Gastroesophageal sphincter (tissue), 3 donors: ENCODE measurements around the gene SYT7.

Experiments
- EP300 ChIP-seq: sonication (generic); formaldehyde crosslinking; IDR thresholded peaks from one replicate; pipeline ENCODE4 v1.6.1; 2017; ENCODE audit warnings: antibody characterized with exemption, mild to moderate bottlenecking
- POLR2A ChIP-seq, 2 donors: fragments of 450-650 bp; IDR thresholded peaks; one replicate each; pipeline ENCODE4 v1.6.1; 2017; ENCODE audit warnings: antibody characterized with exemption in 2 of 2, mild to moderate bottlenecking in 2 of 2, moderate library complexity in 1 of 2
- POLR2AphosphoS5 ChIP-seq: sonication (generic); formaldehyde crosslinking; IDR thresholded peaks from one replicate; pipeline ENCODE4 v1.6.1; 2017; ENCODE audit warnings: antibody characterized with exemption
- TF ChIP-seq, protein P1 (sequence below), 4 experiments: fragments of 200-600 bp in 2 of 4; fragments of 450-650 bp in 2 of 4; sonication (generic) in 1 of 4; IDR thresholded peaks; one replicate each; pipeline ENCODE4 v1.5.1; 2017 to 2019; ENCODE audit warnings: antibody characterized with exemption in 4 of 4, mild to moderate bottlenecking in 2 of 4, moderate library complexity in 2 of 4

DNA sequence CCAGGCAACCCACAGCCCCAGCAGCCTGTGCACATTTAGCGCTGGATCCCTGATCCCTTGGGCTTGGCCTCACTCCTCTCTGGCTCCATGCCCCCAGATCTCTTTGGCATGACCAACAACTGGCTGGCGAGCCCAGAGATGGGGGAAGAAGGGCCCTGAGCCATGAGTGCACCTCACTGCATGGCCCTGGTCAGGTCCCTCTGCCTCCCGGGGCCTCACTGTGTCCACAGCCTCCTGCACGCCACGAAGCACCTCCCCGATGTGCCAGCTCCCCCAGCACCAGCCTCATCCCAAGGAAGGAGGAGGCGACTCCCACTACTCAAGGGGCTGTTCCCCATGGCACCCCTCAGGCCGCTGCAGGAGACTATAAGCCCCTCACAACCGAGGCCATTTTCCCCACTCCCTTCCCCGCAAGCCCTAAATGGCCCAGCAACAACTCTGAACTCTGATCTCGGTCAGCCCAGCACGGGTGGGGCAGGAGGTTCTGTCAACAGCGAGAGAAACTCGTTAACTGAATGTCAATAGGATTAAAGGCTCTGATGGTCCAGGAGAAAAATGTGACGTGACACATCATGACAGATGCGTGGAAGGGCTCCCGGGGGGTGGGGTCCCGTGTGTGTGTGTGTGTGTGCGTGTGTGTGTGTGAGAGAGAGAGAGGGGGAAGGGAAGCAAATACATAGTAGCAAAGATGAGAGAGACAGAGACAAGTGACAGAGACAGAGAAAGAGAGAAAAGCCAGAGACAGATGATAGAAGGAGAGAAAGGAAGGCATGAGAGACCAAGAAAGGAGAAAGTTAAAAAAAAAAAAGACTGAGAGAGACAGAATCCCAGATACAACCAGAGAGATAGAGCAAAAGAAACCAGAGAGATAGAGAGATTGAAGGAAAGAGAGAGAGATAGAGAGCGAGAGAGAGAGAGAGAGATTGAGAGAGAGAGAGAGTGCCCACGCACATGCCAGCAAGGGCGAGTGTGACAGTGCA, 28.4 kb upstream of the SYT7 start:
- TF ChIP-seq, protein P1, sequence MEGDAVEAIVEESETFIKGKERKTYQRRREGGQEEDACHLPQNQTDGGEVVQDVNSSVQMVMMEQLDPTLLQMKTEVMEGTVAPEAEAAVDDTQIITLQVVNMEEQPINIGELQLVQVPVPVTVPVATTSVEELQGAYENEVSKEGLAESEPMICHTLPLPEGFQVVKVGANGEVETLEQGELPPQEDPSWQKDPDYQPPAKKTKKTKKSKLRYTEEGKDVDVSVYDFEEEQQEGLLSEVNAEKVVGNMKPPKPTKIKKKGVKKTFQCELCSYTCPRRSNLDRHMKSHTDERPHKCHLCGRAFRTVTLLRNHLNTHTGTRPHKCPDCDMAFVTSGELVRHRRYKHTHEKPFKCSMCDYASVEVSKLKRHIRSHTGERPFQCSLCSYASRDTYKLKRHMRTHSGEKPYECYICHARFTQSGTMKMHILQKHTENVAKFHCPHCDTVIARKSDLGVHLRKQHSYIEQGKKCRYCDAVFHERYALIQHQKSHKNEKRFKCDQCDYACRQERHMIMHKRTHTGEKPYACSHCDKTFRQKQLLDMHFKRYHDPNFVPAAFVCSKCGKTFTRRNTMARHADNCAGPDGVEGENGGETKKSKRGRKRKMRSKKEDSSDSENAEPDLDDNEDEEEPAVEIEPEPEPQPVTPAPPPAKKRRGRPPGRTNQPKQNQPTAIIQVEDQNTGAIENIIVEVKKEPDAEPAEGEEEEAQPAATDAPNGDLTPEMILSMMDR (IDR thresholded peaks at IDR 0.05) = no peak
- no peak for TF ChIP-seq POLR2AphosphoS5
- no peak for TF ChIP-seq EP300
- no peak for TF ChIP-seq POLR2A (IDR thresholded peaks at IDR 0.05)
